ENCODE measurements around the gene HVCN1.
A peak's percentile ranks its signal among the peaks of the same experiment; 100 is the strongest.

The HVCN1 gene

GRCh38 chr12:110616471-110617115 is 72.3 kb downstream of the HVCN1 start:
- no peak for DNase-seq (ENCODE audit: low read depth)

- no peak for DNase-seq (ENCODE audit: low read depth)
These were observed 73.7 kb downstream of the HVCN1 start for GRCh38 chr12:110615171-110615570.

- DNase-seq (ENCODE audit: low read depth), result peak; percentile 94
These were observed 74.9 kb downstream of the HVCN1 start, which contains the start of gene TCTN1 for GRCh38 chr12:110613771-110614684. TSS of gene TCTN1 (plus strand) at chr12:110614129. CDS start at chr12:110614183, 54 bp downstream.

- DNase-seq (ENCODE audit: low read depth), result no peak
These were observed 75.7 kb downstream of the HVCN1 start for GRCh38 chr12:110613071-110613770.

- no peak for DNase-seq (ENCODE audit: low read depth)
These were observed 82.7 kb downstream of the HVCN1 start for GRCh38 chr12:110606253-110606611.

- DNase-seq (ENCODE audit: low read depth), result peak; percentile 27
These were observed 86.7 kb downstream of the HVCN1 start for GRCh38 chr12:110602085-110602814.

- DNase-seq (ENCODE audit: low read depth), result no peak
These were observed 88.7 kb downstream of the HVCN1 start for GRCh38 chr12:110600254-110600653.

GRCh38 chr12:110599334-110599733 is 89.6 kb downstream of the HVCN1 start:
- no peak for DNase-seq (ENCODE audit: low read depth)
